Lung (tissue), 12 donors: Measurements from ENCODE around the gene GOLGA5. TPM values are rescaled to one million over a fixed set of nuclear protein-coding genes. Genes with fewer than 3 reads are reported as not detected.

Source experiments
- ATAC-seq: fragments of 200-7000 bp; cut with Tn5 transposase; one replicate; pipeline ENCODE4 v1.9.1; 2020; ENCODE audit warnings: moderate number of reproducible peaks; ENCODE audit not compliant: insufficient read depth, low FRiP score
- DNase-seq, 3 donors: peaks; one replicate each; pipeline ENCODE4 v3.0.0-alpha.2; 2013 to 2017
- H3K27ac ChIP-seq, 2 donors: one replicate each; pipeline ENCODE4 v1.5.1; 2013; ENCODE audit warnings: mild to moderate bottlenecking in 2 of 2, moderate library complexity in 2 of 2, control low read depth in 1 of 2, inconsistent platforms in 1 of 2, low read depth in 1 of 2, low read length in 1 of 2
- H3K27me3 ChIP-seq, 3 donors: one replicate each; pipeline ENCODE4 v1.5.1; 2013; ENCODE audit warnings: low read length in 2 of 3; ENCODE audit not compliant: control insufficient read depth in 3 of 3, insufficient read depth in 3 of 3
- H3K36me3 ChIP-seq, 4 donors: one replicate each; pipeline ENCODE4 v1.5.1; 2013; ENCODE audit warnings: low read length in 4 of 4, mild to moderate bottlenecking in 1 of 4, moderate library complexity in 1 of 4; ENCODE audit not compliant: control insufficient read depth in 4 of 4, insufficient read depth in 4 of 4
- H3K4me1 ChIP-seq, 5 donors: one replicate each; pipeline ENCODE4 v1.5.1; 2013; ENCODE audit warnings: low read length in 5 of 5, mild to moderate bottlenecking in 2 of 5, moderate library complexity in 1 of 5; ENCODE audit not compliant: control insufficient read depth in 5 of 5, insufficient read depth in 5 of 5
- H3K4me3 ChIP-seq: one replicate; pipeline ENCODE4 v1.5.1; 2013; ENCODE audit warnings: mild to moderate bottlenecking, control low read depth, moderate library complexity
- H3K9ac ChIP-seq, 2 donors: one replicate each; pipeline ENCODE4 v1.5.1; 2013; ENCODE audit warnings: low read length in 2 of 2, control low read depth in 1 of 2; ENCODE audit not compliant: insufficient read depth in 1 of 2
- H3K9me3 ChIP-seq, 4 donors: one replicate each; pipeline ENCODE4 v1.5.1; 2013; ENCODE audit warnings: low read length in 3 of 4, mild to moderate bottlenecking in 1 of 4, moderate library complexity in 1 of 4; ENCODE audit not compliant: control insufficient read depth in 4 of 4, insufficient read depth in 3 of 4
- CTCF ChIP-seq: IDR thresholded peaks from 2 replicates; pipeline ENCODE4 v1.5.1; 2012; ENCODE audit warnings: mild to moderate bottlenecking; ENCODE audit errors: control extremely low read depth, extremely low read depth
- WGBS, 2 donors: extraction: QIAGEN DNeasy Blood & Tissue Kit; methylation state at CpG; one replicate each; pipeline ENCODE4 v1.1.7; 2013; 5-methylcytosine and 5-hydroxymethylcytosine counted together
- polyA plus RNA-seq, 2 donors: library from polyadenylated mRNA; stranded (reverse); fragments of 200-250 nt; gene quantifications; one replicate each; pipeline ENCODE4 v1.2.1, GENCODE V29; 2013
- total RNA-seq, 2 donors: library from RNA; depleted of rRNA in 1 of 2; stranded (reverse); fragments of >200 nt in 1 of 2; gene quantifications; one replicate each; pipeline ENCODE4 v1.2.1, GENCODE V29; 2014 to 2021
- donor health status: control.
- donor health status: control.
- donor health status: Bipolar disorder and iron deficiency.
- donor health status: healthy.
- donor health status: DM: yes; HTN: yes; CAD: no.

Gene GOLGA5
- total and polyA plus RNA-seq, 4 donors = 26.9 to 36.9 (median 34.0) TPM

GRCh38 chr14:92886337-92886736 lies 92.2 kb downstream of the GOLGA5 start:
- Histone ChIP-seq H3K9ac (no peak overlapping the region), H3K27ac (no peak overlapping the region), H3K9me3 (peaks cover 0 to 8% (median 0%) of the 10 kb centered on the region in 4 donors), H3K27me3 (peaks cover 0 to 3% (median 0%) of the 10 kb centered on the region in 3 donors), H3K36me3 (no peaks in the 10 kb centered on the region), H3K4me1 (no peaks in the 10 kb centered on the region), H3K4me3 (no peak overlapping the region)
- DNase-seq (no peak), ATAC-seq (no peak)
- 63 to 67% methylated on average over 11 of the region's 11 CpGs for WGBS, 2 donors
- TF ChIP-seq CTCF = no peak

GRCh38 chr14:92887157-92887556 lies 93.1 kb downstream of the GOLGA5 start:
- DNase-seq (no peak), ATAC-seq (no peak)
- 87 to 89% methylated on average over 1 of the region's 1 CpG for WGBS, 2 donors
- no peak overlapping the region for H3K27ac ChIP-seq
- no peak for TF ChIP-seq CTCF
- peaks cover 0 to 14% (median 0%) of the 10 kb centered on the region in 4 donors for H3K9me3 ChIP-seq
- H3K27me3 ChIP-seq = peaks cover 0 to 3% (median 0%) of the 10 kb centered on the region in 3 donors
- no peak overlapping the region for H3K4me3 ChIP-seq
- H3K4me1 ChIP-seq = no peaks in the 10 kb centered on the region
- no peaks in the 10 kb centered on the region for H3K36me3 ChIP-seq
- H3K9ac ChIP-seq = no peak overlapping the region

- peak; percentile 19 for ATAC-seq
- Histone ChIP-seq H3K4me1 (no peaks in the 10 kb centered on the region), H3K4me3 (no peak overlapping the region), H3K9ac (no peak overlapping the region), H3K27ac (no peak overlapping the region), H3K27me3 (peaks cover 0 to 3% (median 0%) of the 10 kb centered on the region in 3 donors), H3K9me3 (peaks cover 0 to 19% (median 4%) of the 10 kb centered on the region in 4 donors), H3K36me3 (no peaks in the 10 kb centered on the region)
- no peak for DNase-seq
- TF ChIP-seq CTCF = no peak
Observed at GRCh38 chr14:92888896-92889295, 94.8 kb downstream of the GOLGA5 start.

Other genes with a start within 250 kb of the GOLGA5 start
- 100 to 1,000 TPM; 122 to 151 TPM for gene LGMN, start 45.7 kb upstream of the GOLGA5 start, total RNA-seq
- 100 to 1,000 TPM; 115 to 182 TPM for gene LGMN, start 45.7 kb upstream of the GOLGA5 start, polyA plus RNA-seq
- 1 to 10 TPM; 1.1 to 4.4 TPM for gene CHGA, start 128.8 kb downstream of the GOLGA5 start, total RNA-seq
- gene CHGA, start 128.8 kb downstream of the GOLGA5 start, polyA plus RNA-seq = under 1 TPM; 0.47 to 0.51 TPM